ENCODE data around the gene HES2.
"Not testable (repeated sequence)": the region's sequence is repeated elsewhere in the genome, so short reads cannot be mapped to it uniquely, and the experiment has no call there.

HES2 gene

GRCh38 chr1:6419804-6420453, at the start of gene HES2:
Gene HES2, minus strand, starts transcription at chr1:6419919. Its CDS starts 99 bp downstream, at chr1:6419820.
- peak; percentile 73 for DNase-seq (ENCODE audit: low spot score)

- no peak for DNase-seq (ENCODE audit: low spot score)
These were observed 49.2 kb upstream of the HES2 start for GRCh38 chr1:6468729-6469461.

GRCh38 chr1:6467744-6468688, 48.3 kb upstream of the HES2 start:
- DNase-seq (ENCODE audit: low spot score), result no peak

- no peak for DNase-seq (ENCODE audit: low spot score)
These were observed 47.5 kb upstream of the HES2 start for GRCh38 chr1:6467224-6467623.

- DNase-seq (ENCODE audit: low spot score), result no peak
These were observed 47.0 kb upstream of the HES2 start for GRCh38 chr1:6466751-6467150.

- no peak for DNase-seq (ENCODE audit: low spot score)
These were observed 46.3 kb upstream of the HES2 start, which contains the start of gene TNFRSF25 for GRCh38 chr1:6466023-6466422. Gene TNFRSF25, minus strand, starts transcription at chr1:6466173. Its CDS starts 66 bp downstream, at chr1:6466107.

GRCh38 chr1:6465461-6466005, 45.8 kb upstream of the HES2 start:
- DNase-seq (ENCODE audit: low spot score), result no peak

- no peak for DNase-seq (ENCODE audit: low spot score)
These were observed 45.2 kb upstream of the HES2 start for GRCh38 chr1:6464915-6465314.

- DNase-seq (ENCODE audit: low spot score), result no peak
These were observed 44.8 kb upstream of the HES2 start for GRCh38 chr1:6464514-6464836.

GRCh38 chr1:6463120-6463412, 43.3 kb upstream of the HES2 start:
- DNase-seq (ENCODE audit: low spot score), result no peak

- DNase-seq (ENCODE audit: low spot score), result no peak
These were observed 42.8 kb upstream of the HES2 start for GRCh38 chr1:6462412-6463119.

GRCh38 chr1:6461538-6462411, 42.1 kb upstream of the HES2 start:
- no peak for DNase-seq (ENCODE audit: low spot score)

- DNase-seq (ENCODE audit: low spot score), result no peak
These were observed 41.4 kb upstream of the HES2 start for GRCh38 chr1:6461051-6461530.

GRCh38 chr1:6460301-6461050, 40.8 kb upstream of the HES2 start:
- DNase-seq (ENCODE audit: low spot score), result no peak

- no peak for DNase-seq (ENCODE audit: low spot score)
These were observed 40.1 kb upstream of the HES2 start for GRCh38 chr1:6459850-6460265.

GRCh38 chr1:6456800-6457466, 37.2 kb upstream of the HES2 start:
- DNase-seq (ENCODE audit: low spot score), result no peak

- DNase-seq (ENCODE audit: low spot score), result not testable (repeated sequence)
These were observed 36.2 kb upstream of the HES2 start for GRCh38 chr1:6455752-6456520.

GRCh38 chr1:6454856-6455751, 35.4 kb upstream of the HES2 start:
- DNase-seq (ENCODE audit: low spot score), result no peak
